Left colon (tissue), 2 donors: ENCODE data around the gene SLIT3. TPM values are rescaled to one million over a fixed set of nuclear protein-coding genes. Genes with fewer than 3 reads are reported as not detected.
A peak's percentile ranks its signal among the peaks of the same experiment; 100 is the strongest.

ENCODE experiments used
- ATAC-seq: fragments of 200-7000 bp; cut with Tn5 transposase; one replicate; pipeline ENCODE4 v1.9.1; 2020; ENCODE audit warnings: mild to moderate bottlenecking, moderate library complexity
- DNase-seq, 2 donors: peaks; one replicate each; pipeline ENCODE4 v3.0.0-alpha.2; 2020
- intact Hi-C, 2 donors: fragments of 100-400 bp; cut with DNase I in 1 of 2; cut with micrococcal nuclease in 1 of 2; formaldehyde crosslinking; loops; one replicate each; pipeline versions ENCODE4 v1.11.2 to v1.14.0; 2022; cut with DNase I, micrococcal nuclease
- total RNA-seq, 2 donors: library from RNA; stranded (reverse); fragmentation: NEBNext Ultra II Directional; extraction: Animal tissue kit (Norgen Biotek cat#: 25700); gene quantifications; one replicate each; pipeline ENCODE4 v1.2.1, GENCODE V29; 2021
- donor health status: DM: no; HTN: no; CAD: no.
- donor health status: DM: yes; HTN: yes; CAD: no.

SLIT3 gene
- total RNA-seq, 2 donors from 2014 or later = 6.1 to 15.7 TPM

DNA sequence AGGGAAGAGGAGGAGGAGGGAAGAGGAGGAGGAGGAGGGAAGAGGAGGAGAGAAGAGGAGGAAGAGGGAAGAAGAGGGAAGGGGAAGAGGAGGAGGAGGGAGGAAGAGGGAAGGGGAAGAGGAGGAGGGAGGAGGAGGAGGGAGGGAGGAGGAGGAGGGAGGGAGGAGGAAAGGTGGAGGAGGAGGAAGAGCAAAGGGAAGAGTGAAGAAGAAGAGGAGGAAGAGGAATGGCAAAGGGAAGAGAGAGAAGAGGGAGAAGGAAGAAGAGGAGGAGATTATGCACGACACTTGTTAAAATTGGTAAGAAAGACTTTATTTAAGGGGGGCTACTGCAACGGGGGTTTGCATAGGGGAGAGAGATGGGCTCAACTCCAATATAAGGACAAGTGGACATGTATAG lies 221.2 kb downstream of the SLIT3 start:
- intact Hi-C loops = no loop called here
- ATAC-seq = no peak
- no peak for DNase-seq

DNA sequence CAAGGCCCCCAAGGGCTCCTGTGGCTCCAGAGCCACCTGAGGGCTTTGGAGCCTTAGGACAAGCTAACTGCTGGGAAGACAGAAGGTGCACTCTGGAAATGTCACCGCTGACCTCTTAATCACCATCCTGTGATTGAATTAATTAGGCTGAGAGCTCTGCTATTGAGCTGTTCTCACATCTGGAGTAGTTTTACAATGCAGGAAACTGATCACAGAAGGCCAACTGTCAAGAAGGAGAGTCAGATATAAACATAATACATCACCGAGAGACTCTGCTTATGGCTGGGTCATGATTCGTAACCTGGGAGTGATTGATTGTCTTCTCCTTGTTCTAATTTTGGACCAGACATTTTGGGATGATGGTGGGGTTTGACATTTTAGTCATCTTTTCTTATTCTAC lies 226.1 kb downstream of the SLIT3 start:
- DNase-seq (no peak), ATAC-seq (no peak)
- intact Hi-C loops = no loop called here

DNA sequence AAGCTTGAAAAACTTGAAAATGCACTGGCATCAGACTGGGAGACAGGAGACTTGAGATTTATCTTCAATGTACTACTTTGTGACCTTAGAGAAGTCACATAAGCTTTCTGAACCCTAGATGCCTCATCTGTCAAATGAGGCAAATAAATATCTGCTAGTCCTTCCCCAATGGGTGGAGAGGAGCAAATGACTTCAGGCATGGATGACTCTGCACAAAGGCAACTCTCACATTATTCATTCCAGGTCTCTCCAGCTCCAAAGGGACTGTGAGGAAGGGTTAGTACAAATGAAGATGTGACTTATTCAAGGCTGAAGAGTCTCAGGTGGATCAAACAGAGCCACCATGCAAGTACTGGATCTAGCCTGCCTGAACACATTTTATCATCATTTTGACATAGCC lies 228.7 kb downstream of the SLIT3 start:
- DNase-seq = no peak
- intact Hi-C loops = no loop called here

DNA sequence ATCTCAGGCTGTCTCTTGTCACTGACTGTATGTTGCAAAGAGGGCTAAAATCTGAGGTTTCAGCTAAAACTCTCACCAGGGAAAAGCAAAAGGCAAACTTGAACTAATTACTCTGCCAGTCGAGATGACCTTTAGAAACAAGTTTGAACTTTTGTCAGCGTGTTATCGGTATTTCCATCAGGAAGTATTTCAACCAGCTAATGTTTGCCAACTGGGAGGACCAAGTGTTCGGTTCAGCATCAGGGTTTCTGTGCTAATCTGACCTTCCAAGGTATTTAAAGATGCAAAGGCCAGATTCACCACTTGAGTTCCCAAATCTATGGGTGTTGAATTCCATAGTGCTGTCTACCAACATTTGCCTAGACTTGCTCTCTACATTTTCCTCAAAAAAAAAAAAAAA lies 230.5 kb downstream of the SLIT3 start:
- ATAC-seq (peak; percentile 59), DNase-seq (no peak)
- intact Hi-C loops = no loop called here

More for the DNA sequence above, 228.7 kb downstream of the SLIT3 start:
- no peak for ATAC-seq

DNA sequence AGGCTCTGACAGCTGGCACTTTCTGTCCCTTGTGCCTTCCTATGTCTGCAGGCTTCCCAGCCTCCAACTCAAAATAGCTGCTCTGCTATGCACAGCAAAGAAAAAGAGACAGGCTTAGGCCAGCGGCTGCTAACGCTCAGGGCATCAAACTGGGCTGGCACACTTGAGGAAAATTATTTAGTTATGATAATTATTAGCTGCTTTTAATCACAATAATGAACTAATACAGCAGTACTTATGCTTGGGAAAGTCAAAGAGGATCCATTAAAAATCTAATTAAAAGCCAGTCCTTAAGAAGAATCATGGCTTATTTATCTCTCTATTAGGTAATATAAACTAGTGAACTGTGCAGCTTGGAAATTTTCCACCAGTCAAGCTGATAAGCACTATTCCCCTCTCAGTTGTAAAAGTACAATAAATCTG lies 233.2 kb downstream of the SLIT3 start:
- DNase-seq = no peak
- intact Hi-C loops = no loop called here
- no peak for ATAC-seq

DNA sequence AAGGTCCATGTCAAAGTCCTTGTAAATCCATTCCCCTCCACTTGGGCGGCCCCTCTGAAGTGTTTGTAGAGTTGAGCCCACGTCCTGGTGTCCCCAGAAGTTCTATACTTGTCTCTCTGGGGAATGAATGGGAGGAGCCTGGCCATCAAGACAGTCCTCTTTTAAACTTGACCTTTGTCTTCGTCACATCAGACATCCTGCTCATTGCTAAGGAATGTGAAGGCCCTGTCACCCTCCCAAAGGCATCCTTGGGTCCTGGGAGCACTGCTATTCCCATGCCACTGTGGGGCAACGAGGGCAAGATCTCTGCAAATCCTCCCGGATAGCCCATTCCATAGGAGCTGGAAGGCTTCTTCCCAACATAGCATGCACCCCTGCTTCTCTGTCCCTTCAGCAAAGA lies 235.5 kb downstream of the SLIT3 start:
- intact Hi-C loops = no loop called here
- DNase-seq (no peak), ATAC-seq (no peak)

DNA sequence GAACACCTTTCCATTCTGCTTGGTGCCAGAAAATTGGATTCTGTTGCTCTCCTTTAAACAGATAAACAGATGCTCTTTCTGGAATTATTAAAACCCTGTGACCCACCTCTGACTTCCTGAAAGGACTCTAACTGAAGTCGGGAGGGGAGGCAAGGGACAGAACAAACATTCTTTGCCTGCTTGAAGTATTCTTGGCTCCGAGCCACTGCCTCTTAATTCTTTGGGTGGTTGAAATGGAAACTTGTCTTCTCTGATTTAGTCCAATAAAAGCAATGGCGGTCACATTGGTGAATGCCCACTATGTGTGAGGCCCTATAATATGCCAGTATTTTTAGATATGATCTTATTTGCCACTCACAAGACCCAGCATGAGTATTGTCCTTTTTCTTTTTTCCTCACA lies 236.8 kb downstream of the SLIT3 start:
- DNase-seq = no peak
- intact Hi-C loops = no loop called here
- no peak for ATAC-seq

DNA sequence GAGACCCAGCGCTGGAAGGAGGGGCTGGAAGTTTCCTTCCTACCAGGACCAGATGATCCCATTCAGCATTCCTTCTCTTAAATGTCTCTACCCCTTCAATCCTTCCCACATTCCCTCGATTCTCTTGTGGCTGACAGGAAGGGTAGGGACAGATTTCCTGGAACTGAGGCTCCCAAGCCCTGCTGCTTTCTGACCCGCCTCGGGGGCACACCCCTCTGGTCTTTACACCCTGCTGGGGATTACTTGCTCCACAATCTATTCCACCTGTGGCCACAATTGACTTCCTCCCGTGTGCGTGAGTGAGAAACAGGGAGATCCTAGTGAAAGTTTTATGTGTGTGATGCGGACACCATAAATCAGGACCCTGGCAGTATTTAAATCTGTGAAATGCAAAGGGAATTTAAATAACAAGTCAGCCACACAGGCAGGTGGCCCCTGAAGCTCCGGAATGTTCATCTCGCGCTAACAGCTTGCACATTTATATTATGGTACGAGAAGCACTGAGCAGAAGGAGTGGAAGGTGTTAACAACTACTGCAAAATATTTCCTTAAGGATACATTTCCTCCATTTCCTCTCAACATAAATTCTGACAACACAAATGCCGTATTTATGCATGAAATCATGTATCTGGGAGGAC lies 237.5 kb downstream of the SLIT3 start:
- no peak for DNase-seq
- intact Hi-C loops = no loop called here

DNA sequence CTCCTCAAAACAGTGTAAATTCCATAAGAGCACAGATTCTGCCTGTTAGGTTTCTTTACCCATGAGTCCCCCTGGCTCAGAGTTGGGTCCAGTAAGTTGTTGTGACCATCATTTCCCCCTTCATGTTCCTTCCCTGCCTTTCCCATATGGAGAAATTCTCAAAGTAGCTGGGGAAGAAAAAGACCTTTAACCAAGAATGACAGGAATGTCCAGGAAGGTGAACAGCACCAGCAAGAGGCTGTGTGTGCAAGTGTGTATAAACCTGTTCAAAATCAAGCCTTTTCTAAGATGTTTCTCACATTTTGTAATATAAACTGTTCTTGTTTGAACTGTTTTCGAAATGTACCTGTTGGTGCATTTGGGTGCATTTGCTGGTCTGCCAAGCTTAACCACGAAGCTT lies 238.2 kb downstream of the SLIT3 start:
- DNase-seq = no peak
- intact Hi-C loops = no loop called here
- no peak for ATAC-seq

More for the DNA sequence above, 237.5 kb downstream of the SLIT3 start:
- no peak for ATAC-seq

DNA sequence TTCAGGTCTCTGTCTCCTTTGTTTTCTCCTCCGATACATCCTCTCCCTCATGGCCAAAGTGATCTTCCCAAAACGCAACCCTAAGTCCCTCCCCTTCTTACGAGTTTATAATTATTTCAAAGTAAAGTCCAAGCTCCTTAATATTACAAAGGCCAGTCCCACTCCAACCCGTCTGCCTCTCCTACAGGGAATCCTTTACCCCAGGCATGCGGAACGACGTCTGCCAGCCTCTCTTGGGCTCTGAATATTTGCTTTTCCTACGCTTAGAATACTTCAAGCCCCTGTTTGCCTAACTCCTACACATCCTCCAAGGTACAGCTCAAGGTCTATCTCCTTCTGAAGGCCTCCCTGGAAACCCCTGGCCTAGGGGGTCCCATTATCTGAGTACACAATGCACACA lies 246.4 kb downstream of the SLIT3 start:
- intact Hi-C loops = no loop called here
- ATAC-seq (no peak), DNase-seq (no peak)

DNA sequence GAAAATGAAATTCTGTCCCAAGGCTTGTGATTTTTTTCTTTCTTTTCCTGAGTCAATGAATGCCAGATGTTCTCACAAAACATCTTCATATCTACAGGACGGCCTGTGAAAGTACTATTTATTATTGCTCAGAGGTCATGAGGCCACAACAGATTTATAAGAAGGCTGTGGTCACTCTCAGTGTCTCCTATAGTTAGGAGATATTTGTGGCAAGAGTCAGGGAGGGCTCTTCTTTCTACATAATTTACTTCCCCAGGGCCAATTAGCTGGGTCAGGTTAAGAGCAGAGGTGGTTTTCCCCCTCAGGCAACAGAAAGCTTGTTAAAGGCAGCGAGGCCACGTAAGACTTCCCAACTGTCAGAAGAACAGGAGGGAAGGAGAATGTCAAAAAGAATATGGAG lies 248.7 kb downstream of the SLIT3 start:
- DNase-seq (no peak), ATAC-seq (no peak)
- intact Hi-C loops = no loop called here

DNA sequence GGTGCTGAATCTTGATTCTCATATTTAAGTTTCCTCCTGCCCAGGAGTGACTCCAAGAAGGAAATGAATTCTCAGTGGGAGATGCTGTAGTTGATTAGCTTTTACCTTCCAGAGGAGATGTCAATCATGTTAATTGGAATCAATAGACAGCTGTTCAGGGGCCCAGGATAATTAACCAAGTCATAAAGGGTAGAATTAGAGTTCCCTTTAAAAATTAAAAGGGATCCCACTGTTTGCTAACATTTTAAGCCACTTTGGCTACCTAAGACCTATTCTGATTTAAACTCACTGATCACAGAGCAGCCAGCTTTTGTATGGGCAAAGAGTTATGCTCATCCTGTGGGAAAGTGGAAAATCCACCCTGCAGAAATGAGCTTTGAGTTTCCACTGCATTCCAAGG lies 249.6 kb downstream of the SLIT3 start:
- no peak for ATAC-seq
- no peak for DNase-seq
- intact Hi-C loops = no loop called here

DNA sequence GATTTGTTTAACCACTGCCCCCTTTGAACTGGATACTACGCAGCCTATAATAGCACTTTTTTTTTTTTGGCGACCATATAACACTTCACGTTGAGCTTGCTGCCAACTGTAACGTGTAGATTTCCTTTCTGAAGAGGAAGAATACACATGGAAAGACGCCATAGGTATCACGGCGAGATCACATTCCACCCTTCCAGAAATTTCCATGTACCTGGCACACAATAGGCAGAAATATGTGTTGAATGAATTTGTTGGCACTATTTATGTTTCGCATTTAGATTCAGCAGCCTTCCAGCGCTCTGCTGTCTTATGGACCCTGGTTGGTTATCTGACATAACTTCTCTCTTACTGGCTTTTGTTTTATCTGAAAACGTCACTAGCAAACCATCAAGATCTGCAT lies 250.3 kb downstream of the SLIT3 start:
- DNase-seq (no peak), ATAC-seq (no peak)
- intact Hi-C loops = no loop called here

DNA sequence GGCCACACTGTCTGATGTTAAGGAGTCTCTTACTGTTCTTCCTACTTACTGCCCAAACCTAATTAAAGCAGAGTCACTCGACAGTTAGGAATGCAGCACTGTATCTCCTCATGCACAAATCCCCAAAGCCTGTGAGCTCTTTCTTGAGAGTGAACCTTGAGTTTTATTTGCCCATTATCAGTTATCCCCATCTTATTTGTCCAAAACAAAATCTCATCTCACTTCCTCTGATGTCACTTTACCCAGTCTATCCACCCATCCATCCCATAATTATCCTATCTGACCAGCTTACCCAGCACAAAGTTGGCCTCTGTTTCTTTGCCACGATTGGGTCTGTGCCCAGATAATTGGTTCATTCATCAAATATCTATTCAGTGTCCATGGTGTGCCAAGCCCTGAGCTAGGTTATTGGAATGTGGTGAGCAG lies 250.8 kb downstream of the SLIT3 start:
- ATAC-seq (no peak), DNase-seq (no peak)
- intact Hi-C loops = no loop called here

DNA sequence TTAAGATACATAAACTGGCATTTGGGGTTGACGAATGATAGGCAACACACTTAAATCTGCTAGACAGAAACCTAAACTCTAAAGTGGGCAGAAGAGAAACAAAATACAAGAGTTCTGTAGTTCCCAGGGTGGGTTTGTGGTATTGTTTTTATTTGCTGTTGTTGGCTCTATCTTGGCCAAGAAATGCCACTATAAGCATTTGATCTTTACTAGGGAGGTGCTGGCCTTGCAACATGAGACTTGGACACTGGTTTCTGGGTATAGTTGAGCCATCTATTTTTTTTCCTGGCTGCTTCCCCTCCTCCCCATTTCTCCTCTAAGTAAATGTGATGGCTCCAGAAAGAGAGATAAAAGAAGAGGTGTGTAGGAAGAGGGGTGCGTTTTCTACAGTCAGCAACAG lies 251.2 kb downstream of the SLIT3 start:
- DNase-seq = no peak
- no peak for ATAC-seq
- intact Hi-C loops = no loop called here

DNA sequence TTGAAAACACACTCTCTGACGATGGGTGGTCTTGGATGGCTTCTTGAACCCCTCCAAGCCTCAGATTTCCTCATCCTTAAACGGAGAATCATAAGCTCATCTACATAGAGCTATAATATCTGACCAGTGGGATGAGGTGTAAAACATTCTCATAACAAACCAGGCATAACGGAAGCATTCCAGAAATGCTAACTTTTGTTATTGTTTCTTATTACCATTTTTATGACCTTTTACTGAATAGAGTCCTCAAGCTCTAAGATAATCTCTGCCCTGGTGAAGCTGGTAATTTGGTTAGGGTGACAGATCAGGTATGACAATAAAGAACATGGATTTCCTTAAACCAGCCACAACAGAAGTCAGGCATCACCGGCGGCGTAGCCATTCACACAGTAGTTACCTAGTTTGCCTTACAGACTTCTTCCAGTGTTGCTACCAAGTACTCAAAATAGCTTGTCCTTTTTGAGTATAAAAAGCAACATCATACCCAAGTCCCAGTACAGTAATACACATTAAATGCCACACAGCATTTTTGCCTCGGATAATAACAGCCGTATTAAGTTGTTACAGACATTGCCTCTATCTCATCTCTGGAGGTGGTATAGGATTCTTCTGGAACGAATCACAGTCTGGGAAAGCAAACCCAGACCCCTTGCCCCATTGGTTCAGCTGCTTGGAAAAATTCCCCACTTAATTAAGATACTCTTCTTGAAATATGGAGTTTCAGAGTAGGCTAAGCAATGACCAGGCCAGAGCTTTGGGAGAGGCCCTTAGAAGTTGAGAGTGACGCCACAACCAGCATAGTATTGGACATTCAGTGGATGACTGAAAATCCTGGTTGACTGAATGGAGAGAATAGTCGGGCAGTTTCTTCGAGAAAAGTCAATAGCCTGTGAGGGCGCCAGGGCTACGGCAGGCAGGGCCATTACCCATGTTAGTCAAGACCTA lies 252.5 kb downstream of the SLIT3 start:
- intact Hi-C loops = no loop called here
- DNase-seq = no peak

DNA sequence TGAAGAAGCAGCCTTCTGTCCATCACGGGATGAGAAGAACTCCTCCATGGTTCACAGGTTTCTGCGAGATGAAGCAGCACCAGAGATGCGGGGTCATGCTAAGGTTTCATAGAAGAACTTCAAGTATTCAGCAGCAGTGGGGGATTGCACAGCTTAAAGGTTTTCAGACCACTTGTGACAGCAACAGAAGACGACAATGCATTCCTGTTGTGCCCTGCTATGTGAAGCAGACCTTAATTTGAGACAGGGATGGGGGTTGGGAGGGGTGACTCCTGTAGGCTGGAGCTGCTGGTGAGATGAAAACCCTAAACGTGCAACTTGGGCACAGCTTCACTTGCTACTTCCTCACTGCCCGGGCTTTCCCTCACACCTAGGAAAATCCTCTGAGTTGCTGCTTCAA lies 256.0 kb downstream of the SLIT3 start:
- intact Hi-C loops = no loop called here
- DNase-seq (no peak), ATAC-seq (no peak)

More for the DNA sequence above, 252.5 kb downstream of the SLIT3 start:
- ATAC-seq = no peak

DNA sequence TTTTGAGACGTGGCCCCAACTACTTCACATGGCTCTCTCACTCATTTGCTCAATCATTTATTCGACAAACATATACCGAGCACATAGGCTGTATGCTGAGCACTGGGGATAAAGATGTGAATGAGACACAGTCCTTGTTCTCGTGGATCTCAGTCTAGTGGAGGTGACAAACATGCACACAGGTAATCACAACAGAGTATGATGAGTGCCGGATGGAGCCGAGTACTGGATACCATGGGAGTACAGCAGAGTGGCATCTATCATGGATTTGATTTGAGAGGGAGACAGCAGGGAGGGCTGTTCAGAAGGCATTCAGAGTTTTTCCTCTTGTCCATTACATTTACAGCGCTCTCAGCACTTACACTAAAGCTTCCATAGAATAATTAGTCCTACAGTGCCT lies 259.8 kb downstream of the SLIT3 start:
- ATAC-seq (no peak), DNase-seq (no peak)
- intact Hi-C loops = no loop called here

DNA sequence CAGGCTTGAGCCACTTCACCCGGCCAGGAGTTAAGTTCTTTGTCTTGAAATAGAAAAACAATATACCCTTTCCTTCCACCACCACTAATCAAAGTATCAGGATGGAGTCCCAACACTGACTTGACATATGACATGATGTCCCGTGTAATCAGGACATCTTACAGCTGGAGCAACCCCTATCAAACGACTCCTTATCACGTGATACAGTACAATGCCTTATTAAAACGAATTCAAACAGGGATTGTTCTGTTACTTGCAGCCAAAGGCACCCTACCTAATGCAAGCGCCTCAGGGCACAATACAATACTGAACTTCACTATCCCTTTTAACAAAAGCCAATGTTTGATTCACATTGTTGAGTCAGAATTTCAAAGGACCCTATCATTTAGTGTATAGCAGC lies 261.3 kb downstream of the SLIT3 start:
- DNase-seq = no peak
- ATAC-seq = no peak
- intact Hi-C loops = no loop called here

DNA sequence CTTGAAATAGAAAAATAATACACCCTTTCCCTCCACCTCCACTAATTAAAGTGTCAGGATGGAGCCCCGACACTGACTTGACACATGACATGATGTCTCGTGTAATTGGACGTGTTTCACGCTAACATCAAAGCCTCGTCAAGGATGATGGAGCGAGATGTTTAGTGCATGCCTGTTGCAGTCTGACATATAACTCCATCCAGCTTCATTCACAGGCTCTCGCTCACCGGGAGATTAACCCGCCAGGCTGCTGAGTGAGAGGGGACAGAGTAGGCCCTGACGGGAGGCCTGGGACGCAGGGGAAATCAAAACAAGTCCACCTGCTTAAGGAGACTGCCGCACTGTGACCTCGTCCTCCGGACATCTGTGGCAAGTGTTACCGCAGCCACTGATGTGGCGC lies 263.5 kb downstream of the SLIT3 start:
- ATAC-seq (no peak), DNase-seq (no peak)
- intact Hi-C loops = no loop called here
